NCI-H1930 (cell line): ENCODE data around the gene FAM181B.
A peak's percentile ranks its signal among the peaks of the same experiment; 100 is the strongest.

Experiments used
- DNase-seq, 2 experiments: peaks; one replicate each; lab custom pipeline; 2025; lab: John Stamatoyannopoulos, UW

The FAM181B gene

GRCh38 chr11:82682003-82682751, 51.5 kb downstream of the FAM181B start:
- peak in 1 of 2 experiments; percentile 29 for DNase-seq

GRCh38 chr11:82680252-82680651, 53.4 kb downstream of the FAM181B start:
- DNase-seq, result no peak
